ENCODE data around the gene DARS1. TPM values are rescaled to one million over a fixed set of nuclear protein-coding genes. Genes with fewer than 3 reads are reported as not detected.
"Not testable (repeated sequence)": the region's sequence is repeated elsewhere in the genome, so short reads cannot be mapped to it uniquely, and the experiment has no call there.

DARS1 gene
- total and polyA plus RNA-seq, 11 donors = 51.2 to 90.0 (median 58.6) TPM

- H3K4me1 ChIP-seq = peaks cover 0 to 34% (median 15%) of the 10 kb centered on the region in 12 donors
- WGBS, 4 donors = 90 to 97% (median 94%) methylated on average over 11 of the region's 11 CpGs
- intact Hi-C loops (cut with DNase I) = no loop called here
- H3K36me3 ChIP-seq = peaks cover 0 to 22% (median 14%) of the 10 kb centered on the region in 9 donors
- TF ChIP-seq POLR2A (IDR thresholded peaks at IDR 0.05) (no peak), CTCF (IDR thresholded peaks at IDR 0.05) (no peak)
- no peaks in the 10 kb centered on the region for H3K9me3 ChIP-seq
- no peak for DNase-seq
- H3K4me3 ChIP-seq = no peak overlapping the region
- H3K27me3 ChIP-seq = no peaks in the 10 kb centered on the region
- no peak for ATAC-seq
- no peak overlapping the region for H3K27ac ChIP-seq
These were observed 21.6 kb downstream of the DARS1 start for GRCh38 chr2:135963841-135964240.

- Histone ChIP-seq H3K4me1 (peaks cover 0 to 34% (median 15%) of the 10 kb centered on the region in 12 donors), H3K36me3 (peaks cover 0 to 19% (median 14%) of the 10 kb centered on the region in 9 donors), H3K27me3 (no peaks in the 10 kb centered on the region), H3K27ac (peak overlapping the region in 2 of 12 donors; percentile 0 to 69), H3K4me3 (no peak overlapping the region), H3K9me3 (no peaks in the 10 kb centered on the region)
- ATAC-seq (peak in 1 of 4 donors; percentile 16), DNase-seq (no peak)
- TF ChIP-seq CTCF (IDR thresholded peaks at IDR 0.05) (no peak), POLR2A (IDR thresholded peaks at IDR 0.05) (no peak)
- intact Hi-C loops (cut with DNase I) = no loop called here
- WGBS, 4 donors = 59 to 71% (median 67%) methylated on average over 4 of the region's 4 CpGs
These were observed 22.9 kb downstream of the DARS1 start for GRCh38 chr2:135962366-135963123.

GRCh38 chr2:135960656-135961551 lies 24.5 kb downstream of the DARS1 start:
- intact Hi-C loops (cut with DNase I) = no loop called here
- Histone ChIP-seq H3K27ac (peak overlapping the region in 8 of 12 donors; percentile 1 to 69 (median 35)), H3K36me3 (peaks cover 0 to 22% (median 9%) of the 10 kb centered on the region in 9 donors), H3K4me3 (peak overlapping the region in 1 of 12 donors; percentile 2), H3K27me3 (no peaks in the 10 kb centered on the region), H3K9me3 (no peaks in the 10 kb centered on the region), H3K4me1 (peaks cover 0 to 34% (median 15%) of the 10 kb centered on the region in 12 donors)
- whole genome bisulfite sequencing, 4 donors = 40 to 48% (median 45%) methylated on average over 5 of the region's 5 CpGs
- ATAC-seq = no peak
- no peak for TF ChIP-seq CTCF (IDR thresholded peaks at IDR 0.05)
- no peak for TF ChIP-seq POLR2A (IDR thresholded peaks at IDR 0.05)
- no peak for DNase-seq

- H3K9me3 ChIP-seq = no peaks in the 10 kb centered on the region
- DNase-seq (no peak), ATAC-seq (no peak)
- H3K36me3 ChIP-seq = peaks cover 0 to 22% (median 9%) of the 10 kb centered on the region in 9 donors
- TF ChIP-seq POLR2A (IDR thresholded peaks at IDR 0.05) (no peak), CTCF (IDR thresholded peaks at IDR 0.05) (no peak)
- H3K4me3 ChIP-seq = no peak overlapping the region
- no peaks in the 10 kb centered on the region for H3K27me3 ChIP-seq
- H3K27ac ChIP-seq = peak overlapping the region in 3 of 12 donors; percentile 11 to 69 (median 57)
- 78 to 81% (median 79%) methylated on average over 5 of the region's 5 CpGs for WGBS, 4 donors
- peaks cover 0 to 34% (median 15%) of the 10 kb centered on the region in 12 donors for H3K4me1 ChIP-seq
- intact Hi-C loops (cut with DNase I) = no loop called here
These were observed 25.3 kb downstream of the DARS1 start for GRCh38 chr2:135960150-135960549.

GRCh38 chr2:135958927-135959326 lies 26.5 kb downstream of the DARS1 start:
- H3K4me3 ChIP-seq; H3K27me3 ChIP-seq; H3K9me3 ChIP-seq; intact Hi-C loops (cut with DNase I); DNase-seq; H3K27ac ChIP-seq; ATAC-seq: not testable (repeated sequence)
- WGBS, 4 donors = 94 to 97% (median 95%) methylated on average over 6 of the region's 6 CpGs
- peaks cover 0 to 34% (median 15%) of the 10 kb centered on the region in 12 donors for H3K4me1 ChIP-seq
- peaks cover 0 to 22% (median 9%) of the 10 kb centered on the region in 9 donors for H3K36me3 ChIP-seq
